ENCODE measurements around the gene PRKCD. TPM values are rescaled to one million over a fixed set of nuclear protein-coding genes. Genes with fewer than 3 reads are reported as not detected.

Gene PRKCD
- polyA plus RNA-seq, 3 donors from 2014 or later: 14.7 to 36.8 (median 26.1) TPM

- H3K36me3 Mint-ChIP-seq: peaks cover 1 to 9% (median 2%) of the 10 kb centered on the region in 3 donors
- H3K9me3 Mint-ChIP-seq: no peaks in the 10 kb centered on the region
- H3K4me3 Mint-ChIP-seq: no peak overlapping the region
- no peak overlapping the region for H3K27ac Mint-ChIP-seq
- no peak for DNase-seq
- no peaks in the 10 kb centered on the region for H3K4me1 Mint-ChIP-seq
- peaks cover 0 to 3% (median 0%) of the 10 kb centered on the region in 3 donors for H3K27me3 Mint-ChIP-seq (ENCODE audit: low read depth in 3 of 3)
Observed at GRCh38 chr3:53222183-53222901, 61.3 kb downstream of the PRKCD start.

DNA sequence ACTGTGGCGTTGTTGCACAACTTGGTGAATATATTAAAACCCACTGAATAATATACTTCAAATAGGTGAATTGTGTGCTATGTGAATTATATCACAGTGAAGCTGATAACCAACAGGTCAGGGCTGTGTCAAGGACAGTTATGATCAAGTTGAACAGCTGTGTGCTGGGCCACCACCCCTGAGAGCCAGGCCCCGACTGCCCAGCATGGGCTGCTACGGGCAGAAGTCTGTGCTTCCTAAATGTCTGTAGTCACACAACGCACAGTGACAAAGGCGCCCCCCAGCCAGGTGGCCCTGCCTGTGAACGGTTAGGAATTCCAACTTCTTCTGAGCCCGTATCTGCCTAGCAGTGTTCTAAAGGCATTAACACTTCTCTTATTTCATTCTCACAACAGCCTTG is 62.0 kb downstream of the PRKCD start:
- no peak overlapping the region for H3K4me3 Mint-ChIP-seq
- DNase-seq: no peak
- H3K27ac Mint-ChIP-seq: no peak overlapping the region
- H3K27me3 Mint-ChIP-seq (ENCODE audit: low read depth in 3 of 3): peaks cover 0 to 2% (median 2%) of the 10 kb centered on the region in 3 donors
- no peaks in the 10 kb centered on the region for H3K4me1 Mint-ChIP-seq
- no peaks in the 10 kb centered on the region for H3K9me3 Mint-ChIP-seq
- peaks cover 6 to 15% (median 6%) of the 10 kb centered on the region in 3 donors for H3K36me3 Mint-ChIP-seq

- H3K4me3 Mint-ChIP-seq: no peak overlapping the region
- no peak overlapping the region for H3K27ac Mint-ChIP-seq
- no peaks in the 10 kb centered on the region for H3K9me3 Mint-ChIP-seq
- H3K4me1 Mint-ChIP-seq: no peaks in the 10 kb centered on the region
- peaks cover 0 to 2% (median 2%) of the 10 kb centered on the region in 3 donors for H3K27me3 Mint-ChIP-seq (ENCODE audit: low read depth in 3 of 3)
- peaks cover 6 to 15% (median 6%) of the 10 kb centered on the region in 3 donors for H3K36me3 Mint-ChIP-seq
- no peak for DNase-seq
Observed at GRCh38 chr3:53223541-53223966, 62.5 kb downstream of the PRKCD start.

GRCh38 chr3:53224026-53224425 is 63.0 kb downstream of the PRKCD start:
- Mint-ChIP-seq H3K4me1 (no peaks in the 10 kb centered on the region), H3K27ac (no peak overlapping the region), H3K36me3 (peaks cover 6 to 15% (median 9%) of the 10 kb centered on the region in 3 donors), H3K9me3 (no peaks in the 10 kb centered on the region), H3K27me3 (ENCODE audit: low read depth in 3 of 3) (peaks cover 0 to 2% (median 2%) of the 10 kb centered on the region in 3 donors), H3K4me3 (no peak overlapping the region)
- DNase-seq: no peak

- no peak for DNase-seq
- Mint-ChIP-seq H3K27ac (no peak overlapping the region), H3K4me3 (no peak overlapping the region), H3K9me3 (no peaks in the 10 kb centered on the region), H3K36me3 (peaks cover 6 to 15% (median 9%) of the 10 kb centered on the region in 3 donors), H3K27me3 (ENCODE audit: low read depth in 3 of 3) (peaks cover 2% of the 10 kb centered on the region in 3 donors), H3K4me1 (no peaks in the 10 kb centered on the region)
Observed at GRCh38 chr3:53224536-53224935, 63.5 kb downstream of the PRKCD start.

DNA sequence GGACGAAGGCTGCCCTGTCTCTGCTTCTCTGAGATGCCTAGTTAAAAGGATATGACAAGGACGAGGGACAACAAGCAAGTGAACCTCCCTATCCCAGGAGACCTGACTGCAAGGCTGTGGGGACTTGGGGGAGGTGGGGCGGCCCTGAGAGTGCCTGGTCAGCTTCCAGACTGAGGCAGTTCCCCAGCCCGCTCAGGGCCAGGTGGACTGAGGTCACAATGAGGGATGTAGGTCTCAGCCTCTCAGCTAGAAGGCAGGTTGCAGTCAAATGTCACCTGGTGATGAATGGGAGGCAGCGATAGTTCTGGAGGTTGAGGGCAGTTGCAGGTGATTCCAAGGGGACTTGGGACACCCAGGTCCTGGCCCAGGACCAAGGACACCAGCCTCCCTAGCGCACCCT is 64.2 kb downstream of the PRKCD start:
- Mint-ChIP-seq H3K4me3 (no peak overlapping the region), H3K4me1 (no peaks in the 10 kb centered on the region), H3K27ac (no peak overlapping the region), H3K36me3 (peaks cover 6 to 15% (median 9%) of the 10 kb centered on the region in 3 donors), H3K27me3 (ENCODE audit: low read depth in 3 of 3) (peaks cover 2% of the 10 kb centered on the region in 3 donors), H3K9me3 (no peaks in the 10 kb centered on the region)
- DNase-seq: no peak

- peaks cover 6 to 15% (median 9%) of the 10 kb centered on the region in 3 donors for H3K36me3 Mint-ChIP-seq
- H3K4me1 Mint-ChIP-seq: no peaks in the 10 kb centered on the region
- H3K27ac Mint-ChIP-seq: no peak overlapping the region
- no peak overlapping the region for H3K4me3 Mint-ChIP-seq
- H3K9me3 Mint-ChIP-seq: no peaks in the 10 kb centered on the region
- no peak for DNase-seq
- peaks cover 2% of the 10 kb centered on the region in 3 donors for H3K27me3 Mint-ChIP-seq (ENCODE audit: low read depth in 3 of 3)
Observed at GRCh38 chr3:53225651-53226050, 64.6 kb downstream of the PRKCD start.

DNA sequence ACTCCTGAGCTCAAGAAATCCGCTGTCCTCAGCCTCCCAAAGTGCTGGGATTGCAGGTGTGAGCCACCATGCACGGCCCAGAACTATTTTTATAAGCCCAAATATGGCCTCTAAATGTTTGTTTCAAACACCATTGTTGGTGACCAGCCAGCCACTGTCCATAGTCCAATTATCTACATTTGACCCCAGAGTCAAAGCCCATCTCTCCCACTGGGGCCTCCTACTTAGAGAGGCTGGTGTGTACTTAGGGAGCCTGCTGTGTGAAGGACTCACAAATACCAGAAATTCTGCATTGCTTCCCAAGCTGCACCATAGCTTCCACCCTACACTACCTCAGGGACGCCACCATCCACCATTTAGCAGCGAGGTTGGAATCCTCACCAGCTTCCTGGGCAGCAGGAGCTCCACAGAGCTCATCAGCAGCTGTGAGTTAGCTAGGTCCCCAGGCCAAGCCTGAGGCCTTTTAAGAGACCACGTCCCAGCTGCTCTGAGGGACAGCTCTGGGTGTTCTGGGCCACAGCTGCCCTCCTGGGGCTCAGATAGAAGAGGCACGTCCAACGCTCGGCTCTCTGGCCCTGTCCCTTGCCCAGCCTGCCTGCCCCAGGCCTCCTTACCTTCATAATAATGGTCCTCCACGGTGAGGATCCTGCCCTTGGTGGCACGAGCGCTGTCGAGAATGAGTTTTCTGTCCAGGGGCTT is 65.3 kb downstream of the PRKCD start:
- Mint-ChIP-seq H3K27ac (no peak overlapping the region), H3K27me3 (ENCODE audit: low read depth in 3 of 3) (peaks cover 2% of the 10 kb centered on the region in 3 donors), H3K9me3 (no peaks in the 10 kb centered on the region), H3K4me1 (no peaks in the 10 kb centered on the region), H3K4me3 (no peak overlapping the region), H3K36me3 (peaks cover 6 to 15% (median 9%) of the 10 kb centered on the region in 3 donors)
- DNase-seq: no peak

GRCh38 chr3:53226841-53227407 is 65.9 kb downstream of the PRKCD start:
- Mint-ChIP-seq H3K27me3 (ENCODE audit: low read depth in 3 of 3) (peaks cover 2% of the 10 kb centered on the region in 3 donors), H3K27ac (peak overlapping the region in 1 of 6 donors; percentile 18), H3K36me3 (peaks cover 6 to 15% (median 9%) of the 10 kb centered on the region in 3 donors), H3K4me3 (no peak overlapping the region), H3K4me1 (no peaks in the 10 kb centered on the region), H3K9me3 (no peaks in the 10 kb centered on the region)
- no peak for DNase-seq

DNA sequence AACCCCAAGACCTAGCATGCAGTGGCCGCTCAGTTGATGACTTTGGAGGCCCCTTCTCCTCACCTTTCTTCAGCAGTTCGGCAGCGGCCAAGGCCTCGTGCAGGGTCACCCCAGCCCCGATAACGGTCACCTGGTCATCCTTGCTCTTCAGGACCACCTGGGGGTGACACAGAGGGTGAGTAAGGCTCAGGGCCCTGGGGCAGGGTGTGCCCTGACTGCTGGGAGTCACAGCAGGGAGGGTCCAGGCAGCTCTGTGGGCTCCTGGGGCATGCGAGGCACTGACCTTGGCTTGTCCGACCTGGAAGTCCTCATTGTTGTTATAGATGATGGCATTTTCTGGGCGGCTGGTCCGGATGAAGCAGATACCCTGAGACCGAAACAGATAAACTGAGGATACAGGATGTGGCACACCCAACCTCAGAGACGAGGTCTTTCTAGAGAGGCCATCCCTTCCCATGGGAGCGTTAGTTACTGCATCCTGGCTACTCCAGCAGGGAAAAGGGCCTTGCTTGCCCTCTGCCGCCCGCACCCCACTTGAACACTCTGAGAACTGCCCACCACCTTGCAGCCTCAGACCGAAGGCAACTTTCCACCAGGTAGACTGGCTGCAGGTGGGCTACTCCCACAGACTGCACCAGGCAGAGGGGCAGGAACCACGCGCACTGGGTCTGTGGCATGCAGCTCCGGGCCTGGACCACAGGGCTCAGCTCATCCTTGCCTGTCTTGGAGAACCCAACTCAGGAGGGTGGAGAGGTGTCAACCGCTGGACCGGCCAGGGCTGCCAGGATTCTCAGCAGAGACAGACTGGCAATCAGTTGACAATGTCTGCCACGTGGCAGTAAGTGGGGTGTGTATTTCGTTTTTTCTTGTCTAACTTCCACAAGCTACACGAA is 67.2 kb downstream of the PRKCD start:
- H3K27ac Mint-ChIP-seq: peak overlapping the region in 2 of 6 donors; percentile 23 to 28
- peaks cover 7 to 16% (median 10%) of the 10 kb centered on the region in 3 donors for H3K36me3 Mint-ChIP-seq
- H3K4me3 Mint-ChIP-seq: no peak overlapping the region

DNA sequence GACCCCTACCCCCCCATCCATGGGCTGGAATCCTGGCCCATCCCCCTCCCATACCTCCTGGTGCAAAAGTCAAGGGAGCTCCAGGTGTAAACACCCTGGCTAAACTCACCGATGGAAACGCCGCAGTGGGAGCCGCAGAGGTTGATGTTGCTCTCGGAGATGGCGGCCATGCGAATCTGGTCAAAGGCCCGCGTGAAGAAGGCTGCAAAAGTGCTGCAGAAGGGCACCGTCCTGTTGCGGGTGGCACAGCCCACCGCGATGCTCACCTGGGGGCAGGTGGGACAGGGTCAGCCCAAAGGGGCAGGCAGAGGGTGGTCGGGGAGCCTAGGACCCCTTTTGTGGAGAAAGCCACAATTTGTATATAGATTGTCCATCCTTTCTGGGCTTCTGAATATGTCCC is 68.2 kb downstream of the PRKCD start:
- no peak overlapping the region for H3K4me3 Mint-ChIP-seq
- peaks cover 10 to 19% (median 13%) of the 10 kb centered on the region in 3 donors for H3K36me3 Mint-ChIP-seq
- DNase-seq: no peak
- H3K27ac Mint-ChIP-seq: no peak overlapping the region
- no peaks in the 10 kb centered on the region for H3K4me1 Mint-ChIP-seq
- no peaks in the 10 kb centered on the region for H3K9me3 Mint-ChIP-seq
- peaks cover 2 to 3% (median 2%) of the 10 kb centered on the region in 3 donors for H3K27me3 Mint-ChIP-seq (ENCODE audit: low read depth in 3 of 3)

More for the DNA sequence above, 67.2 kb downstream of the PRKCD start:
- H3K27me3 Mint-ChIP-seq (ENCODE audit: low read depth in 3 of 3): peaks cover 2% of the 10 kb centered on the region in 3 donors
- no peaks in the 10 kb centered on the region for H3K9me3 Mint-ChIP-seq
- no peaks in the 10 kb centered on the region for H3K4me1 Mint-ChIP-seq
- no peak for DNase-seq

DNA sequence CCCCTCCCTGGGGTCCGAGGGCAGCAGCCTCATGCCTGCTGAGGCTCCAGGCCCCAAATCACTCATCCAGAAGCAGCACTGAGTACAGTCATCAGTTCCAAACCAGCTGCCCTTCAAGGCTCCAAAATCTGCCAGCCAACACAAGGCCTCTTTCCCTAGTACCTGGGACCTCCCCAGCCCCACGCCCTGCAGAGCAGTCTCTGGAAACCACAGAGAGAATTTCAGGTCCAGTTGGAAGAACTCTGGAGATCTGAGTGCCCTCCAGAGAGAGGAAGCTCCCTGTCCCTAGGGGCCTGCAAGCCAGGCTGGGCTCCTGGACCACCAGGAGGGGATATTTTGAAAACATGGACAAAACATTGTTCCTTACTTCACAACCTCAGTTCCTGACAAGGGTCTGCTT is 68.6 kb downstream of the PRKCD start:
- no peak for DNase-seq
- peaks cover 0 to 2% of the 10 kb centered on the region in 2 donors for H3K4me1 Mint-ChIP-seq
- H3K9me3 Mint-ChIP-seq: no peaks in the 10 kb centered on the region
- H3K27ac Mint-ChIP-seq: no peak overlapping the region
- no peak overlapping the region for H3K4me3 Mint-ChIP-seq
- H3K36me3 Mint-ChIP-seq: peaks cover 10 to 17% (median 13%) of the 10 kb centered on the region in 3 donors
- H3K27me3 Mint-ChIP-seq (ENCODE audit: low read depth in 3 of 3): peaks cover 2 to 3% (median 2%) of the 10 kb centered on the region in 3 donors

DNA sequence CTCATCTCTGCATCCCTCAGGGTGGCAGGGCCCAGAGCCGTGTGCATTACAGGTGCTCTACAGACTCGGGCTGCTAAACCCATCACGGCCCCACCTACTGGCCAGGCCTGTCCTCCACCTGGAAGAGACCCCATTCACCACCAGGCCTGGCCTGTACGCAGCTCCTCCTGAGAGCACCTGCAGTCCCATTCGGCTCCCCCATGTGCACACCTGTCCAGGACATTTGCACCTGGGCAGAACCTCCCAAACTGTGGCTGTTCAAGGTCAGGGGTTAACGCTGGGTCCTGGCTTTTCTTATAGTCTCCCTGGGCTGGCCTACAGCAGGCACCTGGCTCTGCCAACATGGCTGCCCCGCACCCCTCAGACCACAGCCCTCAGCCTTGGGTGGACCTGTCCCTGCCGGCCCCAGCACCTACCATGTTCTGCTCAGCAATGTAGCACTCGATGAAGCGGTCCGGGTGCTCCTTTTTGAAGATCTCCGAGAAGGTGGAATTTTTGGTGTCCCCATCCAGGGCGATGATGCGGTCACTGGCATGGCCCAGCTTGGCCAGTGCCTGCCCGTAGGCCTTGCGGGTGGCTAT is 69.1 kb downstream of the PRKCD start:
- H3K27me3 Mint-ChIP-seq (ENCODE audit: low read depth in 3 of 3): peaks cover 2 to 3% (median 2%) of the 10 kb centered on the region in 3 donors
- no peak overlapping the region for H3K4me3 Mint-ChIP-seq
- DNase-seq: no peak
- peaks cover 0 to 2% of the 10 kb centered on the region in 2 donors for H3K4me1 Mint-ChIP-seq
- peaks cover 10 to 17% (median 13%) of the 10 kb centered on the region in 3 donors for H3K36me3 Mint-ChIP-seq
- H3K27ac Mint-ChIP-seq: no peak overlapping the region
- H3K9me3 Mint-ChIP-seq: no peaks in the 10 kb centered on the region
